HG03066 (cell line): ENCODE data around the gene SYTL2.

Experiments used
- ATAC-seq: cut with Tn5 transposase; IDR thresholded peaks from one replicate; pipeline ENCODE4 v1.9.1; 2021; ENCODE audit warnings: low read depth; ENCODE audit not compliant: unreplicated experiment

The SYTL2 gene

DNA sequence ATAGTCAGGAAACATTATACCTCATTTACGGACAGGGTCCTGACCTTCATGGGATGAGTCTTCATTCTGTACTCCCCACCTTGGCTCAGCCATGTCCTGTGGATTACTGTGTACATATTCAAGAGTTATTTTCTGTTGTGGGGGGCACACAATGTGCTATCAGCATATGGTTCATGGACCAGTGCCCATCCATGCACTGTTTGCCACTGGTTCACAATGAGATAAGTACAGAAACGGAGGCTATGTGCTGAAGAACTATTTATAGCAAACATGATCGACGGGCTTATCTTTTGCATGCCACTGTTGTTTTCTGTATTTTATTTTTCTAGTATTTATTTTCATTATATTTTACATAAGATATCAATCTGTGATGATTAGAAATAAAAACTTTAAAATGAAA is 68.6 kb downstream of the SYTL2 start:
- no peak for ATAC-seq

DNA sequence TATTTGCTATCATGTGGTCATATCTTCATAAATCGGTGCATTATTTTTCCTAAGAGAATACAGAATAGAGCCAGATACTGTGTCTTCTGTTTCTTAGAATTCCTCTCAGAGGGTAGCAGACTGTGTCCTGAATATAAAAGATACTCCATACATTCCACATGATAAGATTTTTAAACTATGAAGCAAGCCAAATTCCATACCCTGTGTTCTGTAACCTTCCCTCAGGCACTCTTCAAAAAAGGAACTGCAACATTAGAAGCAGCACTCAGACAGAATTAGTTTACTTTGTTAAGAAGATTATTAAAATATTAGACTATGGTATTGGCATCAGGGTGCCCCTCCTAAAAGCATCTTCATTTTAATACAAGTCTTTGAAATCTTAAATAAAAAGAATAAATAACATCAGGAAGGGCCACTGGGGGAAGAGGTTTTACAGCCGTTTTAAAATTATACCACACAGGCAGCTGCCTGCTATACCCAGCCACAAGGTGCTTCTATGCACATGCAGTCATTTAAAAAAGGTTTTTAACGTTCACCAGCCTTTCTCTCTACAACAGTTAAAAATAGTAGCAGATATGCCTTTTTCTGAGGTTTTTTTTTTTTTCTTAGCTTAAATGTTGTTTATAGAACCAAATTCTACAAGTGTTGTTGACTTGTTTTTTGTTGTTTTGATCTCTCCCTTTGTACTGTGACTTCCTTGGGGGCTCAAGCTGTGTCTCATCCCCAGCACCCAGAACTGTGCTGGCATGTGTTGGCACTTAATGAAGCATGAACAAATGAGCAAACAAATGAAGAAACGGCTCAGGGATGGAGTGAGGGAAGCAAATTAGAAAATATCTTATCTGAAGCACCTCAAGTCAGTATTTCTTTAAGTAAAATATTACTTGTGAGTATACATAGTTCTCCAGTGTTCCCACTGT is 70.2 kb downstream of the SYTL2 start:
- ATAC-seq = no peak

- ATAC-seq = no peak
These were observed 73.2 kb downstream of the SYTL2 start for GRCh38 chr11:85737738-85738137.

GRCh38 chr11:85735876-85736460 is 75.0 kb downstream of the SYTL2 start:
- ATAC-seq = no peak

DNA sequence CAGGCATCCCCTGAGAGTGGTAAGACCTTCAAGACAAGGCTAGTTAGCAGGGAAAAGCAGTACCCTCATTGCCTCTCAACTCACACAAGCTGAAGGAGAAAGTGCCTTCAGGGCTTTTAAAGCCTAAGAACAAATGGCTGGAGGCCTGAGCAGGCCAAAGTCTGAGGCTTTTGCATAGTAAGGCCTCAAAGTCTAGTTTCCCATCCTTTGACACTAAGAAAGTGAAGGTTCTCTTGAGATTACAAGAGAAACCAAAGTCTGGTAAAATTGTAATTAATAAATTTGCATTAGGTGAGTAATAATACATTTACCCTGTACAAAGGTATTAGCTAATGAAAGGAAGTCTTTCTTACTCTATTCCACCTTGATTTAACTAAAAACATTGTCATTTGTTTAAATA is 78.0 kb downstream of the SYTL2 start:
- no peak for ATAC-seq

- ATAC-seq = no peak
These were observed 84.6 kb downstream of the SYTL2 start for GRCh38 chr11:85726381-85726780.

- no peak for ATAC-seq
These were observed 85.3 kb downstream of the SYTL2 start for GRCh38 chr11:85725510-85726258.

GRCh38 chr11:85724748-85725465 is 86.0 kb downstream of the SYTL2 start:
- no peak for ATAC-seq

- ATAC-seq = no peak
These were observed 87.9 kb downstream of the SYTL2 start for GRCh38 chr11:85723088-85723487.

DNA sequence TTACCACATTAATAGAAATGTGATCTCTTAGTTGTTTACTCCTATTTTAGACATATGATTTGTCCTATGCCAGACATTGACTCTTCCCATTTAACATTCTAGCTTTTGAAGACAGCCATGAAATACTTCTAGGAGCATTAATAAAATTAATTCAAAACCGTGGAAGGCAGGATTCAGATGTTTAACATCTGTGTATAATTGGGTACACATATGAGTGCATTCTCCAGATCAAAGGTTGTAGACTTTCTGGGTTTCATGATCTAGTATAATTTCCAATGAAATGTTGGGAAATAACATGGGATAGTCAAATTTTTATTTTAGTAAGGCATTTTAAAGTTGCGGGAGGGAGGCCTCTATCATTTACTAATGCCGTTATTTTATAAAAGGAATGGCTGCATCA is 89.8 kb downstream of the SYTL2 start:
- no peak for ATAC-seq

DNA sequence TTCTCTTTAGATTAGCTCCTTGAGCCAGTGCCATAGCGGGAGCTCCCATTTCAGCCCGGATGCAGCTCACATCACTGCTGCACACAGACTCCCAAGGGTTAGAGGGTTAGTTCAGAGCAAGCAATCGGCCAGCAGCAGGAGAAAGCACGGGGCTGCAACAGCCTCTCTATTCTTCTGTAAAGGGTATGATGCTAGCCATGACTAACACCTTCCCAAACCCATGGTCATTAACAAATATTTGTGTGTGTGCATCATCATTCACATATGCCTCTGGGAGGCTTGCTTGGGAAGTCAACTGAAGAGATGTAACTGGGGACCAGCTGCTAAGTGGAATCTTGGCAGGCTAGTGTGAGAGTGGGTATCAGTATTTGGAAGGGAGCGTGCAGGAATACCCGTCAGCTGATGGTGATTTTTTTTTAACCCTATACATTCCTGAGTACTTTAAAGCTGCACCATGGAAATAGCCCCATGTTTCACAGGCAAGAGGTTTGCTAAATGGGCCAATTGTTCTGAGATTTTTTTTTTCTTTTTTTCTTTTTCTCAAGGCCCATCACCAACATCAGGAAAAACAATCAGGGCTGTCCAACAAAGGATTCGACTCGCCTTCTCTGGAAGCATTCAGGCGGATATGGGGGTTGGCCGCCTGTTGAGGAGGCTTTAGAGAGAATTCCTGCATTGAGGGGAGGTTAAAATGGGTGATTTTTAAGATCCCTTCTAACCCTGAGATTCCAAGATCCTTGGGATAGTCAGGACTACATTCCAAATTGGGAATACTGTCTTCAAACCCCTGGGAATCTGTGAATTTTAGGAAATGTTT is 91.7 kb downstream of the SYTL2 start:
- no peak for ATAC-seq

GRCh38 chr11:85718126-85718943 is 92.6 kb downstream of the SYTL2 start:
- ATAC-seq = no peak

DNA sequence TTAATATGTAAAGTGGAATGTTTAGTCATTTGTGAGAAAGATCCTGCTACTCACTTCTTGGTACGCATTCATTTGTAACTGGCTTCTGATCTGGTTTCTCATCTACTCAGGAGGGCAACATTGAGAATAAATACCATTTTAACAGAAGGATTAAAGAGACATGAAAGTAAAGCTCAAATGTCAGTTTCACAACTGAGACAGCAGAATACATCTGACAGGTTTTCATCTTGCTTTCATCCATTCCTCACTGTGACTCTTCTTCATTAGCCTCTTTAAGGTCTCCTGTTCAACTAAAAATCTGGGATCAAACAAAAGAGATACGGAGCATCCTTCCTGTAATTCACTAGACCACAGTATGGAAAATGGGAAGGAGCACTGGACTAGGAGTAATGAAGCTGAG is 93.5 kb downstream of the SYTL2 start:
- ATAC-seq = no peak

- no peak for ATAC-seq
These were observed 98.0 kb downstream of the SYTL2 start for GRCh38 chr11:85712953-85713352.

DNA sequence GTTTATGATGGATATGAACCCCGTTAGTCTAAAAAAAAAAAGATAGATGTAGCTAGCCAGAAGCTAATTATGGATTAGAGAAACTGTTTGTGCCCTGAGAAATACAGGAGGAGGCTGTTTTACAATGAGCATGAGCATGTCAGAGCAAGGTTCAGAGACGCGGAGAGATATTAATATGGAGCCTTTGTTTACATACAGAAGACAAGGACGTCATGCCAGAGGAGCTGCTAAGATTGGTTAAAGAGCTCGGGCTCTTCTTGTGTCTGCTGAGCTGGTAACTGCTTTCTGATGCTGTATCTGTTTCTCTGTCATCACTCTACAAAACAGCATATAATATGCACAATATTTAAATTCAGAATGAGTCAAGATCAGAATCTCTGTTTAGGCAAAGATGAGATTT is 100.0 kb downstream of the SYTL2 start:
- no peak for ATAC-seq

DNA sequence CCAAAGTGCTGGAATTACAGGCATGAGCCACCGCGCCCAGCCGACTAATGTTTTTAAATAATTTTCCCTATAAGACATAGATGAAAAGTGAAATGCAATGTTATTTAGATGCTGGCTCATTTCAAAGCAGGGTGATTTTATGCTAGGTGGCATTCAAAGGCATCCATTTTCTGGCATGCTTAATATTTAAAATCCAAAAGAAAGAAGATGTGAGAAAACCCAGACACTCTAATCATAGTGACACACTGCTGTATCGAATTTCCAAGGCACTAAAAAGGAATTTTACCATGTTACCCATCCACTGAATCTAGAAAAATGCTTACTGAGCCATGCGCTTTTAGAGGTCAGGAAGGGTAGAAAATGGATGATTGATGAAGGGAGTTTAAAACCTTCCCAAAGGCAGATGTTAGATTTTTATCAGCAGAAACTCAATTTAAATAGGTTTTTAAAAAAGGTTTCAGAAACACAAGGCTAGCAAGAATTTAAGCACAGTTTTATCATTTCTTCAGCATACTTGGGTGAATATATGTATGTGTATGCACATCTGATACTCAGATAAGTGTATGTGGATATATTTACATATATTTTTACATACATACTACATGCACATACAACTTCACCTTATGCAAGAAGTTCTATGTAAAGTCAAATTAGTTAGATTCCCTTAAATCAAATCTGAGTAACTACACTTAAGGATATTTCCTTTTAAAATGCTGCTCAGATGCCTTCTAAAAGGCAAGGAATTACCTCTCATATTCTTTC is 100.8 kb downstream of the SYTL2 start:
- no peak for ATAC-seq

DNA sequence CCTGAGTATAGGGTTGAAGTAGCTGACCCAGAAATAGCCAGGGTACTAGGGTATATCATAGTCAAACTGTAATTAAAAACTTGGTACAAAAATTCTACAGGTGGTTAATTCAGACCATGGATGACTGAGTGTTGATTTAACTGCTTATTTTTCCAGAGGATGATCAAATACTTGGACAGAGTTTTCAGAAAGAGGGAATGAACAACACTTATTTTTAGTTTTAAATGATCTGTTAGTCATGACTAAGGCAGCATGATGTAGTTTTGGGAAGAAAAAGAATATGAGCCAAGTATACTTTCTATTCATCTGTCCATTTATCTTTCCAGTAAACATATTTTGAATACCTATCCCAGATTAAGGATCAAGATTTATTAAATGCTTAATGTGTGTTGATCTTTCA is 105.1 kb downstream of the SYTL2 start:
- ATAC-seq = no peak

DNA sequence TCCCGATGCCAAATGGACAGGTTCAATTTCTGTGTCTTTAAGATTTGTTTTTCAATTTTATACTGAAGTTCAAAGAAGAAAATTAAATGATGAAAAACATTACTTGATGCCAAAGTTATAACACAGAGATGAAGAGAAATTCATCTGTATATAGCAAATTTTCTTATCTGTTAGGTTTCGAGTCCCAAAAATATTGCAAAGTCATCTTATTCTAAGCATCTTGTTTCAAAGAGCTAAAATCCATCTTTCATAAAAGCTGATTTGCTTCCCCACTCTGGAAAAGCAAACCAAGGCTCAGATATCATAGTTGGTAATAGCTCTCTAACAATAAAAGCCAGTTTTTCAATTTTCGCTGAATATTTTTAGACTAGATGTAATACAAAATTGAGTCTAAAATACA is 106.0 kb downstream of the SYTL2 start:
- ATAC-seq = no peak
